Vagina (tissue), 2 donors: Measurements from ENCODE around the gene GALNTL6. TPM values are rescaled to one million over a fixed set of nuclear protein-coding genes. Genes with fewer than 3 reads are reported as not detected.

Source experiments
- DNase-seq, 2 donors: peaks; one replicate each; pipeline ENCODE4 v3.0.0-alpha.2; 2017; ENCODE audit errors: extremely low spot score in 2 of 2
- H3K27ac ChIP-seq: fragments of 200-600 bp; sonication (generic); one replicate; pipeline ENCODE4 v1.5.1; 2019
- H3K27me3 ChIP-seq: fragments of 200-600 bp; sonication (generic); one replicate; pipeline ENCODE4 v1.5.1; 2019
- H3K36me3 ChIP-seq, 2 donors: fragments of 200-600 bp; sonication (generic); one replicate each; pipeline ENCODE4 v1.5.1; 2017 to 2019
- H3K4me1 ChIP-seq: fragments of 200-600 bp; sonication (generic); one replicate; pipeline ENCODE4 v1.5.1; 2019
- H3K4me3 ChIP-seq, 2 donors: fragments of 200-600 bp; sonication (generic); 1 replicate in 1 of 2; 2 replicates in 1 of 2; pipeline ENCODE4 v1.5.1; 2016 to 2019
- H3K9me3 ChIP-seq: fragments of 200-600 bp; sonication (generic); one replicate; pipeline ENCODE4 v1.5.1; 2019
- POLR2A ChIP-seq, 2 donors: fragments of 450-650 bp; IDR thresholded peaks; one replicate each; pipeline ENCODE4 v1.6.1; 2017; ENCODE audit warnings: antibody characterized with exemption in 2 of 2, mild to moderate bottlenecking in 2 of 2, moderate library complexity in 2 of 2
- POLR2AphosphoS5 ChIP-seq, 2 donors: sonication (generic); formaldehyde crosslinking; IDR thresholded peaks; one replicate each; pipeline ENCODE4 v1.9.0; 2017; ENCODE audit warnings: antibody characterized with exemption in 2 of 2, mild to moderate bottlenecking in 2 of 2, low read depth in 1 of 2; ENCODE audit not compliant: insufficient read depth in 1 of 2
- intact Hi-C: fragments of 100-400 bp; cut with DNase I; formaldehyde crosslinking; loops from one replicate; pipeline ENCODE4 v1.15.1; 2023
- total RNA-seq: library from RNA; depleted of rRNA; stranded (reverse); fragments of >200 nt; gene quantifications from one replicate; pipeline ENCODE4 v1.2.3, GENCODE V29; 2016
- TF ChIP-seq, protein P1 (sequence below), 3 experiments: fragments of 450-650 bp in 2 of 3; fragments of 200-600 bp in 1 of 3; sonication (generic) in 1 of 3; IDR thresholded peaks; one replicate each; pipeline ENCODE4 v1.5.1; 2017 to 2019; ENCODE audit warnings: antibody characterized with exemption in 3 of 3, mild to moderate bottlenecking in 2 of 3, moderate library complexity in 2 of 3

The GALNTL6 gene
- total RNA-seq, 1 donor from 2014 or later, result 0.74 TPM

DNA sequence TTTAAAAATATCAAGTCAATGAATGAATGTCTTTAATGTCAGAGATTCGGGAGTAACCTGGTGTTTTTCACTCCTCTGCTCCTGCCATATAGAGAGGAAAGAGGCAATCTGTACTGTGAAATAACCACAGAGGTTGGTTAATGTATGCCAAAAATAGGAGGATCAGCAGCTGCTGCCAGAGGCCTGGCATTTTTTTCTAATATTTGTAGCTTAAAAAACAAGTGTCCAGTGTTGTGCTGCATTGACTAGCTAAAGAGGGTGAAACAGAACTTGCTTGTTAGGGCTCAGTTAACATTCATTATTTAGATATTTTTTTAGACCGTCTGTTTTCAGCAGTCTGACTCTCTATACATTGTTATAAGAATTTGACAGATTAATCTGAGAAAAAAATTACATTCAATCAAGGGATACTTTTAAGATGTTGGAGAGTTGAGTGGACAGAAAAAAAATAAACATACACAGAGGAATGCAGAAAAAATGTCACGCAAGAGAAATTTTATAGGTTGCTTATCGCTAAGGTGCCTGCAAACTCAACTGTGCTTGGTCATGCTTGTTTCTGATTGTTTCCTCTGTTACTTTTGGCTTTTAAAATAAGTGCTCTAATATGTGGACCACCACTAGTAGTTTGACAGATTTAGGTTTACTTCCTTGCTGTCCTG, 963.1 kb downstream of the GALNTL6 start:
- no peak overlapping the region for H3K4me3 ChIP-seq
- no peaks in the 10 kb centered on the region for H3K4me1 ChIP-seq
- TF ChIP-seq POLR2A (IDR thresholded peaks at IDR 0.05), result no peak
- TF ChIP-seq, protein P1, sequence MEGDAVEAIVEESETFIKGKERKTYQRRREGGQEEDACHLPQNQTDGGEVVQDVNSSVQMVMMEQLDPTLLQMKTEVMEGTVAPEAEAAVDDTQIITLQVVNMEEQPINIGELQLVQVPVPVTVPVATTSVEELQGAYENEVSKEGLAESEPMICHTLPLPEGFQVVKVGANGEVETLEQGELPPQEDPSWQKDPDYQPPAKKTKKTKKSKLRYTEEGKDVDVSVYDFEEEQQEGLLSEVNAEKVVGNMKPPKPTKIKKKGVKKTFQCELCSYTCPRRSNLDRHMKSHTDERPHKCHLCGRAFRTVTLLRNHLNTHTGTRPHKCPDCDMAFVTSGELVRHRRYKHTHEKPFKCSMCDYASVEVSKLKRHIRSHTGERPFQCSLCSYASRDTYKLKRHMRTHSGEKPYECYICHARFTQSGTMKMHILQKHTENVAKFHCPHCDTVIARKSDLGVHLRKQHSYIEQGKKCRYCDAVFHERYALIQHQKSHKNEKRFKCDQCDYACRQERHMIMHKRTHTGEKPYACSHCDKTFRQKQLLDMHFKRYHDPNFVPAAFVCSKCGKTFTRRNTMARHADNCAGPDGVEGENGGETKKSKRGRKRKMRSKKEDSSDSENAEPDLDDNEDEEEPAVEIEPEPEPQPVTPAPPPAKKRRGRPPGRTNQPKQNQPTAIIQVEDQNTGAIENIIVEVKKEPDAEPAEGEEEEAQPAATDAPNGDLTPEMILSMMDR (IDR thresholded peaks at IDR 0.05), result no peak
- no peak for TF ChIP-seq POLR2AphosphoS5 (IDR thresholded peaks at IDR 0.05; ENCODE audit: insufficient read depth in 1 of 2, low read depth in 1 of 2)
- intact Hi-C loops, result no loop called here
- H3K9me3 ChIP-seq, result no peaks in the 10 kb centered on the region
- no peaks in the 10 kb centered on the region for H3K36me3 ChIP-seq
- no peak for DNase-seq
- H3K27ac ChIP-seq, result no peak overlapping the region
- H3K27me3 ChIP-seq, result no peaks in the 10 kb centered on the region

DNA sequence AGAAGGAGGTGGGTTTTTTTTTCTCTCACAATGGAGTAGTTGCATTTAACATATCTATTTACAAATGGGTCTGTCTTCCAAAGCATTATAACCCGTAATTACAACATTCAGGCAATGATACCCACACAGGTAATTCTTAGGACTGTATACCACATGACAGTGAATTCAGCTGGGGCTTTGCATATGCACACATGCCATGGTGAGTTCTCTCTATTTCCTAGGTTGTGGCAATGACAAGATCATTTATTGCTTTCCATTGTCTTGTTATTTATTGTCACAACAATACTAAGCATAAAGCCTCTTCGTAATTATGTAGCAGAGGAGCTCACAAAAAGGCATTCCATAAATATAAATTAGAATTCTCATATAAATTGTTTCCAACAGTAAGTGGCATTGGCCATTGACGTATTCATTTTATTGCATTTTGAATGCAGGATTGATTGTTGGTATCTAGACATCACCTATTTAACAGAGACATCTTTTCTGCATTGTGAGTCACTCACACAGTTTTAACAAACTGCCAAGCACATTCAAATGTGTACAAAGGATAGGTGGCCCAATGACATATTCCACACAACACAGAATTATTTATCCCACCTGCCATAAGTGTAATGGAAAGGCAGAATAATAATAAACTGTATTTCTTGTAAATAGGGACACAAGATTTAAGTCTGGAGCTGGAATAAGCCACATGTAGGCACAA, 964.7 kb downstream of the GALNTL6 start:
- TF ChIP-seq POLR2A (IDR thresholded peaks at IDR 0.05) (no peak), POLR2AphosphoS5 (IDR thresholded peaks at IDR 0.05; ENCODE audit: insufficient read depth in 1 of 2, low read depth in 1 of 2) (no peak)
- TF ChIP-seq, protein P1 (IDR thresholded peaks at IDR 0.05), result no peak
- H3K27me3 ChIP-seq, result no peaks in the 10 kb centered on the region
- H3K4me3 ChIP-seq, result no peak overlapping the region
- intact Hi-C loops, result no loop called here
- H3K27ac ChIP-seq, result no peak overlapping the region
- no peaks in the 10 kb centered on the region for H3K9me3 ChIP-seq
- no peaks in the 10 kb centered on the region for H3K36me3 ChIP-seq
- no peaks in the 10 kb centered on the region for H3K4me1 ChIP-seq
- no peak for DNase-seq

DNA sequence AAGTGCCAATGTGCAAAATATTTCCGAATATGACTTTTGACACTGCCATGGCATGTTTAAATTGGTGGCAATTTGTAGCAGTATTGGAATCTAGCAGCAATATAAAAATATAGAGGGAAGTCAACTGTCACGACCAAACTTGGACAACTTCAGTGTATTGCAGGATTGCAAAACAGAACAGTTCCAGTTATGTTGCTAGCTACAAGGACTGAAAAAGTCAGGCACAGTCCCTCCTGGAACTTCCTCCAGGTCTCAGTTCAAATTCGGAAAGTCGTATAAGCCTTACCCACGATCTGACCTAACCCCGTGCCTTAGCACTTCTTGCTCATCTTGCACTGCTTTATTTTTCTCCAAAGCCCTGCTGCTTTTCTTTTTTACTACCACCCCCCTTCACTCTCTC, 965.4 kb downstream of the GALNTL6 start:
- no peak for DNase-seq
- Histone ChIP-seq H3K27ac (no peak overlapping the region), H3K27me3 (no peaks in the 10 kb centered on the region), H3K36me3 (no peaks in the 10 kb centered on the region), H3K4me3 (no peak overlapping the region), H3K4me1 (no peaks in the 10 kb centered on the region), H3K9me3 (no peaks in the 10 kb centered on the region)
- intact Hi-C loops, result no loop called here
- TF ChIP-seq POLR2AphosphoS5 (IDR thresholded peaks at IDR 0.05; ENCODE audit: insufficient read depth in 1 of 2, low read depth in 1 of 2) (no peak), POLR2A (IDR thresholded peaks at IDR 0.05) (no peak)
- TF ChIP-seq, protein P1 (IDR thresholded peaks at IDR 0.05), result no peak

DNA sequence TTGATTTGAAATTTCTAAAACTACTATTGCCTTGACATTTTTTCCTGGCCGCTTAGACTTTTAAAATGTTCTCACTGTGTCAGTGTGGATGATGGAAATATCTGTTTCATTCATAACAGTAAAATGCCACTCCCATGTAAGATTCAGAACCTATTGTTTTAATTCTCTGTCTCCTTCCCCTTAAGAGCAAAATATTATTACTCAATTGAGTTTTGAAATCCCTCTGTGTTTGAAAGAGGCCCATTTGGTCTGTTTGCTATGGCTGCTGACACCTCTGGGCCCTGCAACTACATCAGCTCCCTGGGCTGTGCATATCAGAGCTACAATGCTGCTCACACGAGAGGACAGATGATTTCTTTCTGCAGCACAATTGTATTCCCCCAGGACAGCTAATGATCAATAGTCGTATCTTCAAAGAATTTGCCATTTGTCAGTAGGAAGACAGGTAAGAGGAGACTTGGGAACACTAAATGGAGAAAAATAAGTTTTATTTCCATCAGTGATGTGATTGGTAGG, 967.4 kb downstream of the GALNTL6 start:
- Histone ChIP-seq H3K27me3 (no peaks in the 10 kb centered on the region), H3K9me3 (no peaks in the 10 kb centered on the region), H3K4me1 (no peaks in the 10 kb centered on the region), H3K27ac (no peak overlapping the region), H3K36me3 (no peaks in the 10 kb centered on the region), H3K4me3 (no peak overlapping the region)
- DNase-seq, result no peak
- TF ChIP-seq, protein P1 (IDR thresholded peaks at IDR 0.05), result no peak
- no peak for TF ChIP-seq POLR2A (IDR thresholded peaks at IDR 0.05)
- no peak for TF ChIP-seq POLR2AphosphoS5 (IDR thresholded peaks at IDR 0.05; ENCODE audit: insufficient read depth in 1 of 2, low read depth in 1 of 2)
- intact Hi-C loops, result no loop called here

DNA sequence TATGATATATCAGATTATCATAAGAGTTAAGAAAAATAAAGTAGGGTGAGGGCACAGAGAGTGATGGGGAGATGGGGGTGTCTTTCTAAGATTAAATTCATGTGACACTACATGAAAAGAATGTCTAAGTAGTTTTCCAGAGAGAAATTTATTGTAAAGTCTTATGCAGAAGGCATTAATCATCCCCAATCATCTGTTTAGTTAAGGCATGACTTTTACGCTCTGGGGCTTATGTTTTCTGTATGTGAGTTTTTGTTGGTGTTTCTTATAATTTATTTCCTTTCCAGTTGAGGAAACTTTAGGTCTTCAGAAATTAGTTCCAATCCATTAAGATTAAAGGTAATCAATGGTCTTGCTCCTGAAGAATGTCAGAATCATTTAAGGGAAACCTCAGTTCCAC, 972.4 kb downstream of the GALNTL6 start:
- no peaks in the 10 kb centered on the region for H3K9me3 ChIP-seq
- H3K4me3 ChIP-seq, result no peak overlapping the region
- no peaks in the 10 kb centered on the region for H3K27me3 ChIP-seq
- H3K27ac ChIP-seq, result no peak overlapping the region
- H3K36me3 ChIP-seq, result no peaks in the 10 kb centered on the region
- H3K4me1 ChIP-seq, result no peaks in the 10 kb centered on the region
- intact Hi-C loops, result no loop called here
- DNase-seq, result no peak
- no peak for TF ChIP-seq POLR2A (IDR thresholded peaks at IDR 0.05)
- TF ChIP-seq, protein P1 (IDR thresholded peaks at IDR 0.05), result no peak
- TF ChIP-seq POLR2AphosphoS5 (IDR thresholded peaks at IDR 0.05; ENCODE audit: insufficient read depth in 1 of 2, low read depth in 1 of 2), result no peak
